ENCODE measurements around the gene TBX5.

The TBX5 gene

GRCh38 chr12:114392909-114393308 lies 13.0 kb downstream of the TBX5 start:
- no peak for TF ChIP-seq CTCF (IDR thresholded peaks at IDR 0.05; ENCODE audit: extremely low read depth, missing control alignments)
- no peak for DNase-seq (ENCODE audit: low spot score)

- DNase-seq (ENCODE audit: low spot score), result no peak
- no peak for TF ChIP-seq CTCF (IDR thresholded peaks at IDR 0.05; ENCODE audit: extremely low read depth, missing control alignments)
Observed at GRCh38 chr12:114391088-114391487, 14.9 kb downstream of the TBX5 start.

- DNase-seq (ENCODE audit: low spot score), result no peak
- no peak for TF ChIP-seq CTCF (IDR thresholded peaks at IDR 0.05; ENCODE audit: extremely low read depth, missing control alignments)
Observed at GRCh38 chr12:114384739-114385138, 21.2 kb downstream of the TBX5 start.

GRCh38 chr12:114381177-114381576 lies 24.8 kb downstream of the TBX5 start:
- DNase-seq (ENCODE audit: low spot score), result no peak
- no peak for TF ChIP-seq CTCF (IDR thresholded peaks at IDR 0.05; ENCODE audit: extremely low read depth, missing control alignments)

- DNase-seq (ENCODE audit: low spot score), result no peak
- TF ChIP-seq CTCF (IDR thresholded peaks at IDR 0.05; ENCODE audit: extremely low read depth, missing control alignments), result no peak
Observed at GRCh38 chr12:114371733-114372132, 34.2 kb downstream of the TBX5 start.

GRCh38 chr12:114371250-114371649 lies 34.7 kb downstream of the TBX5 start:
- no peak for TF ChIP-seq CTCF (IDR thresholded peaks at IDR 0.05; ENCODE audit: extremely low read depth, missing control alignments)
- no peak for DNase-seq (ENCODE audit: low spot score)

- no peak for TF ChIP-seq CTCF (IDR thresholded peaks at IDR 0.05; ENCODE audit: extremely low read depth, missing control alignments)
- DNase-seq (ENCODE audit: low spot score), result no peak
Observed at GRCh38 chr12:114368685-114369452, 37.1 kb downstream of the TBX5 start.

Measured in GM20000 (cell line).